Uterus (tissue), 4 donors: ENCODE results near the gene SLC34A3. TPM values are rescaled to one million over a fixed set of nuclear protein-coding genes. Genes with fewer than 3 reads are reported as not detected.

Source experiments
- DNase-seq, 2 donors: peaks; one replicate each; pipeline ENCODE4 v3.0.0-alpha.2; 2019 to 2020
- H3K27ac ChIP-seq, 2 donors: fragments of 200-600 bp; sonication (generic); 1 replicate in 1 of 2; 2 replicates in 1 of 2; pipeline ENCODE4 v1.5.1; 2016 to 2018
- H3K27me3 ChIP-seq, 2 donors: fragments of 200-600 bp; sonication (generic); one replicate each; pipeline ENCODE4 v1.5.1; 2018 to 2019; ENCODE audit warnings: control low read depth in 1 of 2
- H3K36me3 ChIP-seq, 2 donors: fragments of 200-600 bp; sonication (generic); one replicate each; pipeline ENCODE4 v1.5.1; 2019; ENCODE audit warnings: control low read depth in 1 of 2
- H3K4me1 ChIP-seq, 2 donors: fragments of 200-600 bp; sonication (generic); one replicate each; pipeline ENCODE4 v1.5.1; 2018 to 2019; ENCODE audit warnings: control low read depth in 1 of 2
- H3K4me3 ChIP-seq, 2 donors: fragments of 200-600 bp; sonication (generic); 1 replicate in 1 of 2; 2 replicates in 1 of 2; pipeline ENCODE4 v1.5.1; 2018 to 2019; ENCODE audit warnings: mild to moderate bottlenecking in 1 of 2
- H3K9me3 ChIP-seq, 2 donors: fragments of 200-600 bp; sonication (generic); one replicate each; pipeline ENCODE4 v1.5.1; 2019; ENCODE audit warnings: control low read depth in 1 of 2
- POLR2A ChIP-seq, 2 donors: fragments of 450-650 bp; IDR thresholded peaks; one replicate each; pipeline ENCODE4 v1.6.1; 2016; ENCODE audit warnings: antibody characterized with exemption in 2 of 2, mild to moderate bottlenecking in 1 of 2, moderate library complexity in 1 of 2
- intact Hi-C: fragments of 100-400 bp; cut with DNase I; formaldehyde crosslinking; loops from one replicate; pipeline ENCODE4 v1.15.1; 2023; ENCODE audit warnings: low total_unique reads
- total RNA-seq, 4 donors: library from RNA; depleted of rRNA in 3 of 4; stranded (reverse); fragments of >200 nt in 3 of 4; gene quantifications; one replicate each; pipeline versions ENCODE4 v1.1.0 to v1.2.4, GENCODE V29; 2014 to 2023
- TF ChIP-seq, protein P1 (sequence below), 4 experiments: fragments of 200-600 bp in 2 of 4; fragments of 450-650 bp in 2 of 4; sonication (generic) in 2 of 4; IDR thresholded peaks; one replicate each; pipeline ENCODE4 v1.5.1; 2016 to 2019; ENCODE audit warnings: antibody characterized with exemption in 4 of 4, mild to moderate bottlenecking in 2 of 4, moderate library complexity in 1 of 4
- donor health status: DM: yes; HTN: yes; CAD: no.

The SLC34A3 gene
- total RNA-seq, 4 donors from 2014 or later, result 0.48 TPM; not detected in 3

- H3K27me3 ChIP-seq, result no peaks in the 10 kb centered on the region
- H3K4me3 ChIP-seq, result no peak overlapping the region
- intact Hi-C loops, result no loop called here
- no peaks in the 10 kb centered on the region for H3K9me3 ChIP-seq
- H3K27ac ChIP-seq, result no peak overlapping the region
- no peaks in the 10 kb centered on the region for H3K36me3 ChIP-seq
- TF ChIP-seq POLR2A (IDR thresholded peaks at IDR 0.05), result no peak
- TF ChIP-seq, protein P1, sequence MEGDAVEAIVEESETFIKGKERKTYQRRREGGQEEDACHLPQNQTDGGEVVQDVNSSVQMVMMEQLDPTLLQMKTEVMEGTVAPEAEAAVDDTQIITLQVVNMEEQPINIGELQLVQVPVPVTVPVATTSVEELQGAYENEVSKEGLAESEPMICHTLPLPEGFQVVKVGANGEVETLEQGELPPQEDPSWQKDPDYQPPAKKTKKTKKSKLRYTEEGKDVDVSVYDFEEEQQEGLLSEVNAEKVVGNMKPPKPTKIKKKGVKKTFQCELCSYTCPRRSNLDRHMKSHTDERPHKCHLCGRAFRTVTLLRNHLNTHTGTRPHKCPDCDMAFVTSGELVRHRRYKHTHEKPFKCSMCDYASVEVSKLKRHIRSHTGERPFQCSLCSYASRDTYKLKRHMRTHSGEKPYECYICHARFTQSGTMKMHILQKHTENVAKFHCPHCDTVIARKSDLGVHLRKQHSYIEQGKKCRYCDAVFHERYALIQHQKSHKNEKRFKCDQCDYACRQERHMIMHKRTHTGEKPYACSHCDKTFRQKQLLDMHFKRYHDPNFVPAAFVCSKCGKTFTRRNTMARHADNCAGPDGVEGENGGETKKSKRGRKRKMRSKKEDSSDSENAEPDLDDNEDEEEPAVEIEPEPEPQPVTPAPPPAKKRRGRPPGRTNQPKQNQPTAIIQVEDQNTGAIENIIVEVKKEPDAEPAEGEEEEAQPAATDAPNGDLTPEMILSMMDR (IDR thresholded peaks at IDR 0.05), result no peak
- DNase-seq, result no peak
- peaks cover 14 to 24% of the 10 kb centered on the region in 2 donors for H3K4me1 ChIP-seq
Observed at GRCh38 chr9:137185921-137186320, 44.8 kb upstream of the SLC34A3 start.

DNA sequence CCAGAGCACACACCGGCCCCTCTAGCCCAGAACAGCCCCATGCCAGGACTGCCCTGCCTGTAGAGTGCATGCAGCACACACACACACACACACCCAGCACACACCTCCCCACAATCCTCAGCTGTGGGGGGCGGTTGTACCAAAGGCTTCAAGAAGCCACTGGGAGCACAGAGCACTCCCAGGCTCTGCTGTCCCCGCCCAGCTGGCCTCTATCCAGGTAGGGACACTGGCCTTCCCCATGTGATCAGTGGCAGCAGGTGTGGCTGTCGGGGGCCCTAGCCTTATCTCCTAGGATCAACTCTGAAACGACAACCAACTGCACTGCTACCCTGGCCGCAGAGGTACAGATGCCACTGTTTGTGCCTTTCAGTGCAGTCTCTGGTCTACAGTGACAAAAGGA is 44.3 kb upstream of the SLC34A3 start:
- intact Hi-C loops, result no loop called here
- H3K27ac ChIP-seq, result no peak overlapping the region

GRCh38 chr9:137187386-137187785 is 43.3 kb upstream of the SLC34A3 start:
- intact Hi-C loops, result no loop called here
- Histone ChIP-seq H3K27ac (no peak overlapping the region), H3K4me3 (peak overlapping the region; percentile 79 to 92), H3K27me3 (no peaks in the 10 kb centered on the region), H3K9me3 (no peaks in the 10 kb centered on the region), H3K4me1 (peaks cover 14 to 24% of the 10 kb centered on the region in 2 donors), H3K36me3 (no peaks in the 10 kb centered on the region)
- TF ChIP-seq, protein P1 (IDR thresholded peaks at IDR 0.05), result no peak
- no peak for TF ChIP-seq POLR2A (IDR thresholded peaks at IDR 0.05)
- DNase-seq, result no peak

More for the DNA sequence above, 44.3 kb upstream of the SLC34A3 start:
- no peaks in the 10 kb centered on the region for H3K27me3 ChIP-seq
- no peak for DNase-seq
- TF ChIP-seq, protein P1 (IDR thresholded peaks at IDR 0.05), result no peak
- TF ChIP-seq POLR2A (IDR thresholded peaks at IDR 0.05), result no peak
- H3K36me3 ChIP-seq, result no peaks in the 10 kb centered on the region
- no peak overlapping the region for H3K4me3 ChIP-seq
- H3K4me1 ChIP-seq, result peaks cover 14 to 24% of the 10 kb centered on the region in 2 donors
- no peaks in the 10 kb centered on the region for H3K9me3 ChIP-seq

DNA sequence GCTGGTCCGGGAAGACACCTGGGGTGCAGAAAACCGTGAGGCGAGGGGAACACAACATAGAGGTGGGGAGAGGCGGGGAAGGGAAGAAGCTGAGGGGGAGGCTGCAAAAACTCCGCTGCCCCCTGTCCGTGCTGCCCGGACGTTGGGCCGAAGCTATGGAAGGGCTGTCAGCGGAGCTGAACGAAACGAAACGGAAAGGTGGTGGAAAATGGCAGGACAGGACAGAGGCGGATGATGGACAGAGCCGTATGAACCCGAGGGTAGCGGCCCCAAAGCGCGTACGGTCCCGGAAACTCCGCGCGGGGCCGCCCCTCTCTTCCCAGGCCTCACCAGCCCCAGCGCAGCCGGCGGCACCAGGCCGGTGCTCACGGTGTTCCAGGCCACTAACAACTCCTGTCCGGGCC is 42.6 kb upstream of the SLC34A3 start:
- intact Hi-C loops, result no loop called here
- Histone ChIP-seq H3K9me3 (no peaks in the 10 kb centered on the region), H3K36me3 (no peaks in the 10 kb centered on the region), H3K4me3 (peak overlapping the region; percentile 79 to 92), H3K27ac (peak overlapping the region; percentile 83 to 95), H3K27me3 (no peaks in the 10 kb centered on the region), H3K4me1 (peaks cover 14 to 24% of the 10 kb centered on the region in 2 donors)
- no peak for DNase-seq
- TF ChIP-seq, protein P1 (IDR thresholded peaks at IDR 0.05), result no peak
- TF ChIP-seq POLR2A (IDR thresholded peaks at IDR 0.05), result no peak

DNA sequence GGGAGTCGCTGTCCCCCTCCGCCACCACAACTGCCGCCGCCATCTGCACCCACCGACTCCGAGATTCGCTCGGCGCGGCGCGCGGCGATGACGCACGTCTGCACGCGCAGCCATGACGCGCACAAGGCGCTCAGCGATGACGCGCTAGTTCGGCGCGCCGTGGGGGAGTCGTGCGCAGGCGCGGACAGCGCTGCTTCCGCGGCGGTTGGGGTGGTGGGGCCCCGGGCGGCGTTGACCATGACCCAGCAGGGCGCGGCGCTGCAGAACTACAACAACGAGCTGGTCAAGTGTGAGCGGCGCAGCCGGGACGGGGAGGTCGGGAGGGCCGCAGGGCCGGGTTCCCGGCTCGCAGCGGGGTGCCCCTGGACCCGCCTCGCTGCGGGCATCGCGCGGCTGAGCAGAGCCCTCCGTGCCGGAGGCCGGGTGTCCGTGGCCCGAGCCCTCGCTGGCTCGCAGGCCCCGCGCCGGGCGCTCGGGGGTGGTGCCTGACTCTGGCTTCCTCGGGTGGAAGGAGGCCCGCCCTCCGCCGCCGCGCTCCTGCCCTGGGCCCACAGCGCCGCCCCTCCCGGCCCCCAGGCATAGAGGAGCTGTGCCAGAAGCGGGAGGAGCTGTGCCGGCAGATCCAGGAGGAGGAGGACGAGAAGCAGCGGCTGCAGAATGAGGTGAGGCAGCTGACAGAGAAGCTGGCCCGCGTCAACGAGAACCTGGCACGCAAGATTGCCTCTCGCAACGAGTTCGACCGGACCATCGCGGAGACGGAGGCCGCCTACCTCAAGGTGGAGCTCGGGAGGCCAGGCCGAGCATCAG is 42.0 kb upstream of the SLC34A3 start, which contains the start of the genes ANAPC2 and SSNA1:
Gene ANAPC2 (minus strand): TSS at position 71 of the 807 bp plus-strand sequence. CDS start 28 bp downstream, at position 43.
Gene SSNA1 (plus strand): TSS at position 187 of the 807 bp plus-strand sequence. CDS start 51 bp downstream, at position 238.
- H3K4me3 ChIP-seq, result peak within 1 kb of the TSS; percentile 79 to 92
- intact Hi-C loops, result no loop called here
- no peaks in the 10 kb centered on the region for H3K27me3 ChIP-seq
- H3K27ac ChIP-seq, result peak within 1 kb of the TSS; percentile 83 to 95
- no peaks in the 10 kb centered on the region for H3K36me3 ChIP-seq
- peak; percentile 72 to 89 for TF ChIP-seq POLR2A (IDR thresholded peaks at IDR 0.05)
- TF ChIP-seq, protein P1 (IDR thresholded peaks at IDR 0.05), result peak in 3 of 4 experiments; percentile 1 to 67 (median 33)
- no peaks in the 10 kb centered on the region for H3K9me3 ChIP-seq
- peak; percentile 88 to 94 for DNase-seq
- peaks cover 14 to 24% of the 10 kb centered on the region in 2 donors for H3K4me1 ChIP-seq
